LNCAP (cell line): ENCODE measurements around the gene BDNF.

ENCODE experiments used
- CTCF ChIP-seq: fragments of 450-650 bp; IDR thresholded peaks from 2 replicates; pipeline ENCODE4 v1.5.1; 2017; ENCODE audit warnings: mild to moderate bottlenecking

Gene BDNF

GRCh38 chr11:27721264-27722116, 21.2 kb upstream of the BDNF start:
- TF ChIP-seq CTCF, result no peak

GRCh38 chr11:27720277-27720830, 20.1 kb upstream of the BDNF start:
- no peak for TF ChIP-seq CTCF

DNA sequence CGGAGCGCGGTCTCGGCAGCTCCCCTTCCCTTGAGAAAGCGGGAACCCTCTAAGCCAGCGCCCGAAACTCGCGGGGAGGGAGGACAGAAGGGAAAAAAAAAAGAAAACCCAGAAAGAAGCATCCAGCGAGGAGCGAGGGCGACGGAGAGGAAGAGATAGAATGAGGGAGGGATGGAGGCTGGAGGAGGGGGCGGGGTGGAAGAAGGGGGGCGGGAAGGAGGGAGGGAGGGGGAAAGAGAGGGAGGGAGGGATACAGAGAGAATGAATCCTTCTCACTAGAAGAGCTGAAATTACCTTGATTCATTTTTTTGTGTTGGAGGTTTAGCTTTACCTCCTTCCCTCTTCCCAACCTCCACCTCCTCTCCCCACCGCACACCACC, 19.3 kb upstream of the BDNF start:
- TF ChIP-seq CTCF, result no peak

GRCh38 chr11:27718863-27719545, 18.7 kb upstream of the BDNF start:
- TF ChIP-seq CTCF, result no peak

- TF ChIP-seq CTCF, result no peak
Observed at GRCh38 chr11:27718346-27718862, 18.1 kb upstream of the BDNF start.

GRCh38 chr11:27717801-27718229, 17.6 kb upstream of the BDNF start:
- no peak for TF ChIP-seq CTCF

- no peak for TF ChIP-seq CTCF
Observed at GRCh38 chr11:27717377-27717776, 17.1 kb upstream of the BDNF start.
